GM19372 (cell line): Measurements from ENCODE around the gene LRRC4.

Source experiments
- ATAC-seq: cut with Tn5 transposase; IDR thresholded peaks from one replicate; pipeline ENCODE4 v1.9.1; 2021; ENCODE audit warnings: mild to moderate bottlenecking, low read depth, moderate library complexity; ENCODE audit not compliant: unreplicated experiment

The LRRC4 gene

DNA sequence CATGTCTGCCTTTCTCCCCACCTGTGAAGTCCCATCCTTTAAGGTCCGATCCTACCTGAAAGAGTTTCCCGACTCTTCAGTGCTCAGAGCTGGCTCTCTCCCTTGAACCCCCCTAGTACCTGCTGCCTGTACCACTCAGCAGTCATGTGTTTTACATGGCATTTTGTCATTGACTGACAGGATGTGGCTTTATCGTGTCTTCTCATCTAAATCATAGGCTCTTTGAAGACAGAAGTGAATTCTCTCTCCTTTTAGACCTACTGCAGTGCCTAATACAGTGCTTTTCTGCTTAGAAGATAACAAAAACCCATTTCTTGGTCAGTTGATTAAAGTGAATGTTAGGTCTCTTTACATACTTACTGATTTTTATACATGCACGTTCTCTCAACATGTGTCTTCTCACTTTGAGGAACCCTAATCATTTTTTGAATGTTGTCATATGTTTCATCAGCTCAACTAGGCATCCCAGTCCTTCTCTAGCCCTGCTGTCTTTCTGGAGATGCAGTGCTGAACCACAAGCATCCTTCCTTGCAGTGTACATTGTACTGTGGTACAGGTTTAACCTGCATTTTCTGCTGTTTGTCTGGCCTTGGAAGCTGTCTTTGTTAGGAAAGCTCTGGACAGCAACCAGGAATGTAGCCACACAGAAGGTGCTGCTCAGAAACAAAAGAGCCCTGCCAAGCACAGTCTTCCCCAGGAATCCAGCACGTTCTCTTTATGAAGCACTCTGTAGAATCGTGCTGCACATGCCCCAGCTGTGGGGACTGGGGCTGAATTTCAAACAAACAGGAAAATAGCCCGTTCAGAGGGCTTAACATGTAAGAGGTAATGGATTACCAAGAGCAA, 28.1 kb upstream of the LRRC4 start:
- ATAC-seq: no peak

DNA sequence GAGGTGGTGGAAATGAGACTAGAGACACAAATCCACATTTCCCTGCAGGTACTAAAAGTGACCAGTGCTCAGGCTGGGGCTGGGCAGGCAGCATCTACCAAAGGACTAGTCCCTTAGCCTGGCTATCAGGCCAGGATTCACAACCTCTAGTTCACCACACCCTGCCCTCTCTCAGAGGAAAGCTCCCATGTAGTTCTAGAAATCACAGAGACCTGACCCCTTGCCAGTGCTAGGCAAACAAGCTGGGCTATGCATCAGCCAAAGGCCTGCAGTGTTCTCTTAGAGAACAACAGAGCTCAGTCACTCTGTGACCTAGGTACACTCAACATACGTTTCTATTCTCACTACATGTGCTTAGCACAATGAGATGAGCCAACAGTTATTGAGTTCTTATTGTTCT, 26.7 kb upstream of the LRRC4 start:
- no peak for ATAC-seq

DNA sequence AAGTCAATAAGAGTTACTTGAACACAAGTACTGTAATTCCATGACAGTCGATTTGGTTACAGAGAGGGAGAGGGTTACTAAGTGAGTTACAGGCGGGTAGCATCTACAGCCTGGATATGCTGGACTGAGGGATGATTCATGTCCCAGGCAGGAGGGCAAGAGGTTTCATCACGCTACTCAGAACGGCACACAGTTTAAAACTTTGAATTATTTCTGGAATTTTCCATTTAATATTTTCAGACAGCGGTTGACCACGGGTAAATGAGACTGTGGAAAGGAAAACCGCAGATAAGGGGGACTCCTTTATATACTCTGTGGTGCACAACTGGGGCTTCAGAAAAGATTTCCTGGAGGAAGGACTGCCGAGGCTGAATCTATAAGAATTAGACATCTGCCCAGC, 25.7 kb upstream of the LRRC4 start:
- no peak for ATAC-seq

DNA sequence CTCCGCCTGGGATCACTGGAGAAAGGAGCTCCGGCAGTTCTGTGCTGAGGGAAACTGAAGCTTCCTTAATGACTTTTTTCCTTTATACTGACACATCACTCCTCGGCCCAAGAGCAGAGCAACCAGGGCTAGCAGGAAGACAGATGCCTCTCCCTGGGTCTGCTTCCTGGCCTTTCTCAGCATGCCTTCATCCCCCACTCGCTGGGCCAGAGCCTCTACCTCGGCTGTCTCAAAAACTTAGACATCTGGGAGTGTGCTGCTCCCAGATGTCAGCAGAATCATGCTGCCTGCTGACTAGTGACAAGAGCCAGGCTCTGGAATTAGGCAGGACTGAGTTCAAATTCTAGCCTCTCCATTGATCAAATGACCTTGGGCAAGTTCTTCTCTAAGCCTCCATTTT, 24.4 kb upstream of the LRRC4 start:
- no peak for ATAC-seq

DNA sequence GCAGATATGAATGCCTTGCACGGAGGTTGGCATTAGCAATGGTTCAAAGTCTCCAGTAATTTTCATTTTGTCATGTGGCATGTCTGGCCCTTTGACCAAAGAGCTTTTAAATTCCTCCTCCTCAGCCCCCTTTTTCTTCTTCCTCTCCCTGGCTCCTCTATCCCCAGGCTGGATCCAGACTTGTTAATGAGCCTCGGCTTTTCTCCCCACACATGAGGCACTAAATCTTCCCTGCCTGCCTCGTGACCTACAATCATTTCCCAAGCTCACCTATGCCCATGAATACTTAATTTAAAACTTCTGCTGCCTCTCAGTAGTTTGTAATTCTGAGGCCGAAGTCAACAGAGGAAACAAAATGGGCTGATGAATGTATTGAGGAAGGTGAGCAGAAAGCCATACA, 23.3 kb upstream of the LRRC4 start:
- no peak for ATAC-seq

DNA sequence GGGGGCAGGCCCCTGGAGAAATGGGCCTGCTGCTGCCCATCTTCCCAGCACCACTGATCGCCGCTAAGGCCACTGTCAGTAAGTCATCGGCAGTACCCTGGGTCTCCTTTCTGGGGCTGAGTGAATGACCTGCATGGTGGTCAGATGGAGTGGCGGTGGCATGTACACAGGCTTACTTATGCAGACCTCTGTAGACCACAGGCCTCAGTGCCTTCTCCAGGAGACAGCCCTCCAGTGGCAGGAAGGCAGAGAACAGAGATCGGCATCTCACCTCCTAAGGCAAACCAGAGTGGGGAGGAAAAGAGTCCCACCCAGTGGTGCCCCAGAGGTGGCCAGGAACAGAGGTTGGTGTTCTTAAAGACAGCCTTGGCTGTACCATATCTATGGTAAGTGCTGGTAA, 22.8 kb upstream of the LRRC4 start:
- ATAC-seq: no peak

DNA sequence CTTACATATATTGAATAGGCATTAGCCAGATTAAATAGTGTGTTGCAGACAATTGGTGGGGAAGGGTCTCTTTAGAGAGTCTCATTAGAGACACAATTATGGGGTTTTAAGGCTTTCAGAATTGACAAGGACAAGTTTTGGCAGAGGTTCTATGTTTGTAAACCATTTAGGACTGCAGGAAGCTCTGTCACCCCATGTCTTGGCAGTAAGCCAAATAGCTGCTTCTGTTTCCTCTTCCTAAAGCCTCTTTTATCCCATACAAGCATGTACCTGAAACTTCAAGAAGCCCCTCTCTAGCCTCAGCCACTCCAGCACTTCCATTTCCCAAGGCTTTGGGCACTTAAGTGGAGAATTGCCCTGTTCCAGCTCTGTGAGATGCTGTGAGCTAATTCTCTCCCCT, 21.8 kb upstream of the LRRC4 start:
- no peak for ATAC-seq

DNA sequence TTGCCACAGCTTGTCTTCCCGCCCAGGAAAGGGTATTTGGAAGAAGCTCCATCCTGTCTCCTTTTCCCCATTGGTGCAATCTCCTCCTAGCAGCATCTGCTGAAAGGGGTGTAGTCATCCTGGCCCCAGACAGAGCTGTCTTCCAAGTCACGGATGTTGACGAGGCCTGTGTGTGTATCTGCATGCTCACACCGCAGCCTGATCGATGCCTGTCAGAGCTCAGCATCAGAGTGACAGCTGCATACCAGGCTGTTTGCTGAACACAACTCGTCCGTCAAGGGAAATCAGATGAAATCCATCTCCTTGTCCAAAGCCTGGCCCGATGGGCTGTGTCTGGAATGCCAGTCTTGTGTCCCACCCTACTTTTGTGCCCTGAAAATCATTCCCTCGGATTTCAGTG, 21.2 kb upstream of the LRRC4 start:
- no peak for ATAC-seq

DNA sequence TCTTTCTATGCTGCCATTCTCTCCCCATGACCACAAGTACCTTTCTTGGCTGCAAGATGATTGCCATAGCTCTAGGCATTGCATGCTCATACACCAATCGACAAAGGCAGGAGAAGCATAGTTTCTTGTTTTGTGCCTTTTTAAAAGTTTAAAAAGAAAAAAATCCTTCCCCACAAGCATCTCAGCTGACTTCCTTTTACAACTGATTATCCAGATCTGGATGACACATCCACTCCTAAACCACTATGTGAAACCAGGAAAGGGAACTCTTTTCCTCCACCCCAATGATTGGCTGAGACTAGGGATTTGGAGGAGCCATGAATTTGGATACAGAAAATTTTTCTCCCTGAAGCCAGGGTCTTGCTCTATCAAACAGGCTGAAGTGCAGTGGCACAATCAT, 14.5 kb upstream of the LRRC4 start:
- ATAC-seq: no peak

DNA sequence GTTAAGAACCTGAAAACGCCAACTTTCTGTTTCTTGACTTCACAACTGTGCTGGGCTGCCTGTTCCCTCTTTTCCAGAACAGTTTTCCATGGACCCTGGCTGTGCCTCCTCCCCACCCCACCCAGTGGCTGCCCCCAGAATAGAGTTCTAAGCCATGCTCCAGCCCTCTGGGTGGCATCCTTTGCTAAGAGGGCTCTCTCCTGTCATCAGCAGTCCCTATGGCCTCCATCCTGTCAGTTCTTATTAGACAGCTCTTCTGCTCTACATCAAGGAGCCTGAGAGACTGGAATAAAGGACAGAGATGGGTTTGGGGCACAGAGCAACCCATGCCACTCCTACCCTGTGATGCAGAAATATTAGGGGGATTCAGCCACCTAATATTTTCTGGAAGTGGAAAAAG, 13.9 kb upstream of the LRRC4 start:
- ATAC-seq: no peak

DNA sequence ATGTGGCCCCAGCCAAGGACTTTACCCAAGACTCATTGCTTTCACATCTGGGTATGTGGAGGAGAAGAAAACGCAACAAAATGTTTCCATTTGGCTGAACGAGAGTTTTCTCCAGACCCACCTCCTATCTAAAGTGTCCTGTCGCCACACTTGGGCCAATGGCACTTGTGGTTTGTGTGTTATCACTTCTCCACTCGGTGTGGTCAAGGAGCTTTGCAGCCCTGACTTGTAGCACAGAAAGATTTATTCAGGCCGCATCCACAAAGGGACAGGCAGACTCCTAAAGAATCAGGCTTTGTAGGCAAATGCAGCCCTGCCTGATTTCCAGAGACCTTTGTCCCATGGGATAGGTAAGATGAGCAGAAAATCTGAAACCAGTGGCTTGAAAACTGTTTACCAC, 12.8 kb upstream of the LRRC4 start:
- no peak for ATAC-seq

DNA sequence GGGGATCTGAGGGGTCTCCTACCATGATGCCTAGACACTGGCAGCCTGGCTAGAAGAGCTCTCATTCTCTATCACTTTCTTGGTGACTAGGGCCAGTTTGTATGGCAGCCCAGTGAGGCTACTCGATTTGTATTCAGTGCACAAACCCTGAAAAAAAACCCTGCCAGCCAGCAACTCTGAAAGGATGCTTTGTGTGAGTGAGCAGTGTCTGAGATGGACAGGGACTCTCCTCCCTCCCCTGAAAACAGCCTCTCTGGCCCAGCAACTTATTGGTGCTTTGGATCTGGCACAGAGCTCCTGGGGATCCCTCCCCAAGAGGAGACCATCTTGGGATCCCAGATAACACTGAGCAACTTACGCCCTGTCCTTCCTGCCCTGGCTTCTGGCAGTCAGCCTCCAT, 10.8 kb upstream of the LRRC4 start:
- no peak for ATAC-seq

DNA sequence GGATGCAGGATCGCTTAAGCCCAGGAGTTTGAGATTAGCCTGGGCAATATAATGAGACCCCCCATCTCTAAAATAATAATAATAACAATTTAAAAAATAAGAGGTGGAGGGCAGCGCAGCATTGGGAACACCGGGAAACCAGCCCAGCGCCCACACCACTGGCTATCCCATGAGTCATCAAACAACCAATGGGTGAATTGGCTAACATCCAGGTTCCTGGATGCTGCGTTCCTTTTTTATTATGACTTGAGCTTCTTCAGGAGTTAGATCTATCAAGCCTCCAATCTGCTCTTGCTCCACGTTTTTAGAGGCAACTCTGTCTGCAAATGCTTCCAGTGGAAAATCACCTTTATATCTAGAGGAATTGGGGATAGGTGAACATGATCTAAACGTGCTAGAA, 10.0 kb upstream of the LRRC4 start:
- no peak for ATAC-seq

DNA sequence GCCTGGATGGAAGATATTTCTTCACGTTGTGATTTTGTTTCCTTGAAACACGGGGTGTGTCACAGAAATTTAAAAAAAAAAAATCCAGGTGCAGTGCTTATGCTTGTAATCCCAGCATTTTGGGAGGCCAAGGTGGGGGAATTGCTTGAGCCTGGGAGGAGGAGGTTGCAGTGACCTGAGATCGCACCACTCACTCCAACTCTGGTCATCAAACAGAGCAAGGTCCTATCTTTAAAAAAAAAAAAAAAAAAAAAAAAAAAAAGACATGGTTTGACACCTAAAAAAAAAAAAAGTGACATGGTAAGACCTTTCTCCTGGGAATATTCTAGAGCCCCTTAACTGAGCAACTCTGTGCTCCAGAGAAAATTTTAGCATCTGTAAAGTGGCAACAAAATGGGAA, 9.0 kb upstream of the LRRC4 start:
- no peak for ATAC-seq

DNA sequence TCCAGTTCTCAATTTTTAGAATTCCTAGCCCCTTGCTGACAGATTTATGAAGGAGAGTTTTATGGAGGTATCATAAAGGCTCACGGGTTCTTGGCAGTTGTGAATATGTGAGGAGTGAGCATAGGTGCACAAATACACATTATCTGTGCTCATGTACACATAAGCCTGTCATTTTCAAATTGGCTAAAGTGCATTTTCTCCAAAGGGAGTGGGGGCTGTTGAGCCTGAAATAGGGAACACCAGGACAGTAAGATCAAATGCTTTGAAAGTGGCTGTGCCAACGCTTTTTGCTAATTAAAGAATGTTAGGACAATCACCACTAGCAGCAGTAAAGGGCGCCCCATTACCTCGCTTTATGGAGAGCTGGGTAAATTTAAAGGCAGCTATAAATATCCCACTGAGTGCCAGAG, 8.3 kb upstream of the LRRC4 start:
- no peak for ATAC-seq

DNA sequence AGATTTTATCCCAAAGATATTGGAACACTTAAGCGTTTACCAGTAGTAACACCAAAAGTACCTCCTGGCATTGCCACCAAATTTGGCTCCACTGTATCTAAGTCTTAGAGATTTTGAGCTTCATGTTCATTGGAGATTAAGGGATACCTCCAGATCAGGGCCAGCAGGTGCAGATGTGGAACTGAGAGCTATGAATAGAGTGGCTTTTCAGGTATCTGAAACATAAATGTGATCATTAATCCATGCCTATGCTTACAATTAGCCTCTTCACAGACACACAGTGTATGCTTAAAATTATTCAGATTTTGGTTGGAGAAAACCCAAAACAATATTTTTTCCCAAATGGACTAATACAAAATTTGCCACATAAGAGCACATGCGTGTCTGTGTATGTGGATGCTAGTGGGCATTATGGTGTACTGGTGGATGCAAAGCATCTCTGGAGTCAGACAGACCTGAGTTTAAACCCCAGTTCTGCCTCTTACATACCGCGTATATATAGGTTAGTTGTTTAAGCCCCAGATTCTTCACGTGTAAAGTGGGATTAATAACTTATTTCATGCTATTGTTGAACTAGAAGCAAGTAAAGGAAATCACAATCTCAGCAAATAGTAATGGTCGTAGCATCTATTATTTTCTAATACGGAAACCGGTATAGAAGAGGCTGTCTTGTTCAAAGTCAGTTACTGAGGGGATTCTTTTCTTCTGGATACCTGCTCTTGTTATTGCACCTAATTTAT, 6.8 kb upstream of the LRRC4 start:
- no peak for ATAC-seq

DNA sequence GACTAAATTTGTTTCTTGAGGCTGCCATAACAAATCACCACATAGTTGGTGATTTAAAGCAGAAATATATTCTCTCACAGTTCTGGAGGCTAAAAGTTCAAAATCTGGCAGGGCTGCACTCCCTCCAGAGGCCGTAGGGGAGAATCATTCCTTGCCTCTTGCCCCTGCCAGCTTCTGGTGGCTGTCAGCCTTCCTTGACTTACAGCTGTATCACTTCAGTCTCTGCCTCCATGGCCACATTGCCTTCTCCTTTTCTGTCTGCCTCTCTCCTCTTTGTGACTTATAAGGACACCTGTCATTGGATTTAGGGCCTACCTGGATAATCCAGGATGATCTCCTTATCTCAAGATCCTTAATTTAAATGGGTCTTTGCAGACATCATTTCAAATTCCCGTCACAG, 5.8 kb upstream of the LRRC4 start:
- ATAC-seq: no peak

DNA sequence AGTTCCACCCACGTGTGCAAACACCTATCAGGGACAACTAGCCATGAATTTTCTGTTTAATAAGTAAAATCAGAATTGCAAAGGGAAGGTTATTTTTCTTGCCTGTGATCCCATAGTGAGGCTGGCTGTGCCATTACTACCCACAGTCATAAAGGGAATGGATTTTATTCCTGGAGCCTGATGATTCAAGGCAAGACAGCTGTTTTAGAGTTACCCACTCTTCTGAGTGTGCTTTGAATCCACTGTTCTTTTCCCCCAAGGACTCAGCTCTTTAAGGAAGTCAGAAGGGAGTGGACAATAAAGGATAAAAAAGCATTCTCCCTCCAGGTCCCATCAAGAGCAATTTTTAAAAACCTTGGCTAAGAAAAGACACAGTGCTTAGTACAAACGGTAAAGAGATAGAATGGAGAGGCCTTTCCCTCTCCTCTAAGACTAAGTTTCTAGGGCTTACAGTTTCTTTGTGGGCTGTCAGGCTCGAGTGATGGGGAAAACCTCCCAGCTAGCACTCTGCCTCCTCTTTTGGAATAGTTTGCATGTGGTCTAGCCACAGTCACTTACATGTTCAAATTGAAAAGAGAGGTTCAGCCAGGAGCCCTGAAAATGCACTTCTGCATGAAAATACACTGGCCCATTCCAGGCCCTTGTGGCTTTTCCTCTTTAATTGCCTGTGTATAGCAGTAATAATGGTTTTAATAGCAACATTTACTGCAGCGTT, 5.1 kb upstream of the LRRC4 start:
- ATAC-seq: no peak

DNA sequence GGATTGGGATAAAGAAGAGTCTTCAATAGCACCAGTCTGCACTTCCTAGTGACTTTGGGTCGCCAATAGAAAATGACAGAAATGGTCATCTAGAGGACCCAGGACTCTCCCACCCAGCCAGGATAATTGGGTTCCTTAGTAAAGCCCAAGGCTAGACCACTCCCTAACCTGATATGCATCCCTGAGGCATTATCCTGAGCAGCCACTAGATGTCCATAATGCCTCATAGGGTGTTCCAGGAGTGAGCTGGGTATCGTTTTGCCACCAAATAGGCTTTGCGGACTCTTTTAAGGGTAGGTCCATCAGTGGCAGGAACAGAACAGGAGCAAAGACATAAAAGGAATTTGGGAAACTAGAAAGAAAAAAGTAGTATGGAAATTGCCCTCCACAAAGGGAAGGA, 4.5 kb upstream of the LRRC4 start:
- ATAC-seq: no peak

DNA sequence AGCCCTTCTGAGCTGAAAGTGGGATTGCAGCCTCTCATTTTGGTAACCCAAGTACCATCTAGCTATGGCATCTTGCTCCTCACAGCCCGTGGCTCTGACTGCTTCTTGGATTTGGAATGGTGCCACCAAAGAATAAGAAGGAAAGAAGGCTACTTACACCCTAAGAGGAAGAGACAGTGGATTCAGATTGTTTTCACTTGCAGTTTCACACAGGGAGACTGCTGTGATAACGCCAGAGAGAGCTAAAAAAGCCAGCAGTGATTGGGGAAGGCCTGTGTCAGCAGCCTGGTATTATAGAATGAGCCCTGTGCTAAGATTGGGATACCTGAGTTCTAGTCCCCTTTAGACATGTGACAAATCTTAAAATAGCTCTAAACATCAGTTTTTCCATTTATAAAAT, 3.6 kb upstream of the LRRC4 start:
- ATAC-seq: no peak

DNA sequence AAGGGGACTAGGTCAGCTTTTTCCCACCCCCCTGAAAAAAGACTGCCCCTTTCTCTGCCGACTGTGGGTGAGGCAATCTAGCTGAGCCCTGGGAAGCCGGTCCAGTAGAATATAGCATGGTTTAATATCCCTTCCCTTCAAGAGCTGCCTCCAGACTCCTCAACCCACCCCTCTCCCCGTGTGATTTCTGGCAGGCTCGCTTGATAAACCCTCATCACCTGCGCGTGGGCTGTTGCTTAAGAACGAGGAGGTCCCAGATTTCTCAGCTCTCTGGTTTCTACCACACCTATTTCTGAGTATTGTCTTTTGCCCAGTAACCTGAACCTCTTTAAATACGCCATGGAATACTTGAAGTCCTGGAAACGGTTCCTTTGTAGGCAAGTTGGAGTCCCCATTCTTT, 2.0 kb upstream of the LRRC4 start:
- ATAC-seq: no peak
